ENCODE measurements around the gene ARL5C.

The ARL5C gene

DNA sequence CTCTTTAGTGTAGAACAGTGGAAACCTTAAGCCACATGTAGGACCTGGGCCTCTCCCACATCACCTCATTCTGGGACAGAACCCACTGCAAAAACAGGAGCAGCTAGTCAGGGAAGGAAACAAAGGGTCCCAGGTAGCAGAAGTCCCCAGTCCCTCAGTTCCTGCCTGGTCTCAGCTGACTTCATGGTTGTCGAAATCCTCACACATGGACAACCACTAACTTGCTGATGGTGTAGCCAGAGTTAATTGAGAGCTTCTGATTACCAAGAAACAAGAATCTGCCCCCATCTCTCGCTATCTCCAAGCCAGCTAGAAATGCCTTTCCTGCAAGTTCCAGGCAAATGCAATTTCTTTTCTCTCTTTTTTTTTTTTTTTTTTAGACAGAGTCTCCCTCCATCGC, 3.6 kb upstream of the ARL5C start:
- ATAC-seq: no peak
- TF ChIP-seq GLIS3 (CRISPR knock-in tag; IDR thresholded peaks at IDR 0.05): no peak
- no peak for TF ChIP-seq ESRRG (CRISPR knock-in tag; IDR thresholded peaks at IDR 0.05)
- TF ChIP-seq, protein P1, sequence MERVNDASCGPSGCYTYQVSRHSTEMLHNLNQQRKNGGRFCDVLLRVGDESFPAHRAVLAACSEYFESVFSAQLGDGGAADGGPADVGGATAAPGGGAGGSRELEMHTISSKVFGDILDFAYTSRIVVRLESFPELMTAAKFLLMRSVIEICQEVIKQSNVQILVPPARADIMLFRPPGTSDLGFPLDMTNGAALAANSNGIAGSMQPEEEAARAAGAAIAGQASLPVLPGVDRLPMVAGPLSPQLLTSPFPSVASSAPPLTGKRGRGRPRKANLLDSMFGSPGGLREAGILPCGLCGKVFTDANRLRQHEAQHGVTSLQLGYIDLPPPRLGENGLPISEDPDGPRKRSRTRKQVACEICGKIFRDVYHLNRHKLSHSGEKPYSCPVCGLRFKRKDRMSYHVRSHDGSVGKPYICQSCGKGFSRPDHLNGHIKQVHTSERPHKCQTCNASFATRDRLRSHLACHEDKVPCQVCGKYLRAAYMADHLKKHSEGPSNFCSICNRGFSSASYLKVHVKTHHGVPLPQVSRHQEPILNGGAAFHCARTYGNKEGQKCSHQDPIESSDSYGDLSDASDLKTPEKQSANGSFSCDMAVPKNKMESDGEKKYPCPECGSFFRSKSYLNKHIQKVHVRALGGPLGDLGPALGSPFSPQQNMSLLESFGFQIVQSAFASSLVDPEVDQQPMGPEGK (CRISPR knock-in tag; IDR thresholded peaks at IDR 0.05; ENCODE audit: borderline replicate concordance): no peak
- TF ChIP-seq ZFP30 (CRISPR knock-in tag; IDR thresholded peaks at IDR 0.05): no peak
- TF ChIP-seq, protein P2, sequence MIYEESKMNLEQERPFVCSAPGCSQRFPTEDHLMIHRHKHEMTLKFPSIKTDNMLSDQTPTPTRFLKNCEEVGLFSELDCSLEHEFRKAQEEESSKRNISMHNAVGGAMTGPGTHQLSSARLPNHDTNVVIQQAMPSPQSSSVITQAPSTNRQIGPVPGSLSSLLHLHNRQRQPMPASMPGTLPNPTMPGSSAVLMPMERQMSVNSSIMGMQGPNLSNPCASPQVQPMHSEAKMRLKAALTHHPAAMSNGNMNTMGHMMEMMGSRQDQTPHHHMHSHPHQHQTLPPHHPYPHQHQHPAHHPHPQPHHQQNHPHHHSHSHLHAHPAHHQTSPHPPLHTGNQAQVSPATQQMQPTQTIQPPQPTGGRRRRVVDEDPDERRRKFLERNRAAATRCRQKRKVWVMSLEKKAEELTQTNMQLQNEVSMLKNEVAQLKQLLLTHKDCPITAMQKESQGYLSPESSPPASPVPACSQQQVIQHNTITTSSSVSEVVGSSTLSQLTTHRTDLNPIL (CRISPR knock-in tag; IDR thresholded peaks at IDR 0.05; ENCODE audit: low read depth): no peak
- TF ChIP-seq TCF4 (CRISPR knock-in tag; IDR thresholded peaks at IDR 0.05; ENCODE audit: borderline replicate concordance): no peak
- no peak for TF ChIP-seq RARB (CRISPR knock-in tag; IDR thresholded peaks at IDR 0.05)
- TF ChIP-seq PPARA (CRISPR knock-in tag; IDR thresholded peaks at IDR 0.05; ENCODE audit: borderline replicate concordance): no peak
- no peak for TF ChIP-seq ZC3H10 (CRISPR knock-in tag; IDR thresholded peaks at IDR 0.05)
- TF ChIP-seq SNAI2 (CRISPR knock-in tag; IDR thresholded peaks at IDR 0.05): no peak
- no peak for TF ChIP-seq ZFP3 (CRISPR knock-in tag; IDR thresholded peaks at IDR 0.05)
- no peak for TF ChIP-seq OSR1 (CRISPR knock-in tag; IDR thresholded peaks at IDR 0.05)
- TF ChIP-seq, protein P3, sequence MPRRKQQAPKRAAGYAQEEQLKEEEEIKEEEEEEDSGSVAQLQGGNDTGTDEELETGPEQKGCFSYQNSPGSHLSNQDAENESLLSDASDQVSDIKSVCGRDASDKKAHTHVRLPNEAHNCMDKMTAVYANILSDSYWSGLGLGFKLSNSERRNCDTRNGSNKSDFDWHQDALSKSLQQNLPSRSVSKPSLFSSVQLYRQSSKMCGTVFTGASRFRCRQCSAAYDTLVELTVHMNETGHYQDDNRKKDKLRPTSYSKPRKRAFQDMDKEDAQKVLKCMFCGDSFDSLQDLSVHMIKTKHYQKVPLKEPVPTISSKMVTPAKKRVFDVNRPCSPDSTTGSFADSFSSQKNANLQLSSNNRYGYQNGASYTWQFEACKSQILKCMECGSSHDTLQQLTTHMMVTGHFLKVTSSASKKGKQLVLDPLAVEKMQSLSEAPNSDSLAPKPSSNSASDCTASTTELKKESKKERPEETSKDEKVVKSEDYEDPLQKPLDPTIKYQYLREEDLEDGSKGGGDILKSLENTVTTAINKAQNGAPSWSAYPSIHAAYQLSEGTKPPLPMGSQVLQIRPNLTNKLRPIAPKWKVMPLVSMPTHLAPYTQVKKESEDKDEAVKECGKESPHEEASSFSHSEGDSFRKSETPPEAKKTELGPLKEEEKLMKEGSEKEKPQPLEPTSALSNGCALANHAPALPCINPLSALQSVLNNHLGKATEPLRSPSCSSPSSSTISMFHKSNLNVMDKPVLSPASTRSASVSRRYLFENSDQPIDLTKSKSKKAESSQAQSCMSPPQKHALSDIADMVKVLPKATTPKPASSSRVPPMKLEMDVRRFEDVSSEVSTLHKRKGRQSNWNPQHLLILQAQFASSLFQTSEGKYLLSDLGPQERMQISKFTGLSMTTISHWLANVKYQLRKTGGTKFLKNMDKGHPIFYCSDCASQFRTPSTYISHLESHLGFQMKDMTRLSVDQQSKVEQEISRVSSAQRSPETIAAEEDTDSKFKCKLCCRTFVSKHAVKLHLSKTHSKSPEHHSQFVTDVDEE (CRISPR knock-in tag; IDR thresholded peaks at IDR 0.05): no peak
- TF ChIP-seq ZNF70 (CRISPR knock-in tag; IDR thresholded peaks at IDR 0.05): no peak
- no peak for TF ChIP-seq TOX (CRISPR knock-in tag; IDR thresholded peaks at IDR 0.05; ENCODE audit: borderline replicate concordance)
- TF ChIP-seq, protein P4, sequence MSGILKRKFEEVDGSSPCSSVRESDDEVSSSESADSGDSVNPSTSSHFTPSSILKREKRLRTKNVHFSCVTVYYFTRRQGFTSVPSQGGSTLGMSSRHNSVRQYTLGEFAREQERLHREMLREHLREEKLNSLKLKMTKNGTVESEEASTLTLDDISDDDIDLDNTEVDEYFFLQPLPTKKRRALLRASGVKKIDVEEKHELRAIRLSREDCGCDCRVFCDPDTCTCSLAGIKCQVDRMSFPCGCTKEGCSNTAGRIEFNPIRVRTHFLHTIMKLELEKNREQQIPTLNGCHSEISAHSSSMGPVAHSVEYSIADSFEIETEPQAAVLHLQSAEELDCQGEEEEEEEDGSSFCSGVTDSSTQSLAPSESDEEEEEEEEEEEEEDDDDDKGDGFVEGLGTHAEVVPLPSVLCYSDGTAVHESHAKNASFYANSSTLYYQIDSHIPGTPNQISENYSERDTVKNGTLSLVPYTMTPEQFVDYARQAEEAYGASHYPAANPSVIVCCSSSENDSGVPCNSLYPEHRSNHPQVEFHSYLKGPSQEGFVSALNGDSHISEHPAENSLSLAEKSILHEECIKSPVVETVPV (CRISPR knock-in tag; IDR thresholded peaks at IDR 0.05): no peak
- no peak for TF ChIP-seq ZNF8 (CRISPR knock-in tag; IDR thresholded peaks at IDR 0.05)
- no peak for TF ChIP-seq CSDC2 (CRISPR knock-in tag; IDR thresholded peaks at IDR 0.05)

DNA sequence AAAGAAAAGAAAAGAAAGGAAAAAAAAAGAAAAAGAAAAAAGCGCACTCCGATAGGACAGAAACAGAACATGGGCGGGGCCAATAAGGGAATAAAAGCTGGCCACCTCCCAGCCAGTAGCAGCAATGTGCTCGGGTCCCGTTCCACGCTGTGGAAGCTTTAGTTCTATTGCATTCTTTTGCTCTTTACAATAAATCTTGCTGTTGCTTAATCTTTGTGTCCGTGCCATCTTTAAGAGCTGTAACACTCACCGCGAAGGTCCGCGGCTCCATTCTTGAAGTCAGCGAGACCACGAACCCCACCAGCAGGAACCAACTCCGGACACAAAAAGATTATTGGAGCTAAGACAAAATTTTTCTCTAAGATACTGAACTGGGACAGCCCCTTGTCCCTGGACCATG, 3.1 kb upstream of the ARL5C start:
- no peak for ATAC-seq

More for the DNA sequence above, 3.1 kb upstream of the ARL5C start:
- TF ChIP-seq ZFP30 (CRISPR knock-in tag; IDR thresholded peaks at IDR 0.05): no peak
- no peak for TF ChIP-seq ZNF8 (CRISPR knock-in tag; IDR thresholded peaks at IDR 0.05)
- TF ChIP-seq ZC3H10 (CRISPR knock-in tag; IDR thresholded peaks at IDR 0.05): no peak
- TF ChIP-seq, protein P3 (CRISPR knock-in tag; IDR thresholded peaks at IDR 0.05): no peak
- TF ChIP-seq ZNF565 (CRISPR knock-in tag; conservative IDR thresholded peaks at IDR 0.05; ENCODE audit: low read depth): no peak
- TF ChIP-seq, protein P4 (CRISPR knock-in tag; IDR thresholded peaks at IDR 0.05): no peak
- TF ChIP-seq, protein P1 (CRISPR knock-in tag; IDR thresholded peaks at IDR 0.05; ENCODE audit: borderline replicate concordance): no peak
- no peak for TF ChIP-seq ZFP3 (CRISPR knock-in tag; IDR thresholded peaks at IDR 0.05)
- TF ChIP-seq ARNTL (CRISPR knock-in tag; IDR thresholded peaks at IDR 0.05; ENCODE audit: borderline replicate concordance, low read depth): no peak
- TF ChIP-seq ZNF70 (CRISPR knock-in tag; IDR thresholded peaks at IDR 0.05): no peak
- no peak for TF ChIP-seq ESRRG (CRISPR knock-in tag; IDR thresholded peaks at IDR 0.05)
- no peak for TF ChIP-seq TCF4 (CRISPR knock-in tag; IDR thresholded peaks at IDR 0.05; ENCODE audit: borderline replicate concordance)
- TF ChIP-seq, protein P5, sequence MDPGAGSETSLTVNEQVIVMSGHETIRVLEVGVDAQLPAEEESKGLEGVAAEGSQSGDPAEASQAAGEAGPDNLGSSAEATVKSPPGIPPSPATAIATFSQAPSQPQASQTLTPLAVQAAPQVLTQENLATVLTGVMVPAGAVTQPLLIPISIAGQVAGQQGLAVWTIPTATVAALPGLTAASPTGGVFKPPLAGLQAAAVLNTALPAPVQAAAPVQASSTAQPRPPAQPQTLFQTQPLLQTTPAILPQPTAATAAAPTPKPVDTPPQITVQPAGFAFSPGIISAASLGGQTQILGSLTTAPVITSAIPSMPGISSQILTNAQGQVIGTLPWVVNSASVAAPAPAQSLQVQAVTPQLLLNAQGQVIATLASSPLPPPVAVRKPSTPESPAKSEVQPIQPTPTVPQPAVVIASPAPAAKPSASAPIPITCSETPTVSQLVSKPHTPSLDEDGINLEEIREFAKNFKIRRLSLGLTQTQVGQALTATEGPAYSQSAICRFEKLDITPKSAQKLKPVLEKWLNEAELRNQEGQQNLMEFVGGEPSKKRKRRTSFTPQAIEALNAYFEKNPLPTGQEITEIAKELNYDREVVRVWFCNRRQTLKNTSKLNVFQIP (CRISPR knock-in tag; IDR thresholded peaks at IDR 0.05; ENCODE audit: borderline replicate concordance, low read depth): no peak
